ENCODE measurements around the gene PPP6R2.
A peak's percentile ranks its signal among the peaks of the same experiment; 100 is the strongest.

PPP6R2 gene, protein sequence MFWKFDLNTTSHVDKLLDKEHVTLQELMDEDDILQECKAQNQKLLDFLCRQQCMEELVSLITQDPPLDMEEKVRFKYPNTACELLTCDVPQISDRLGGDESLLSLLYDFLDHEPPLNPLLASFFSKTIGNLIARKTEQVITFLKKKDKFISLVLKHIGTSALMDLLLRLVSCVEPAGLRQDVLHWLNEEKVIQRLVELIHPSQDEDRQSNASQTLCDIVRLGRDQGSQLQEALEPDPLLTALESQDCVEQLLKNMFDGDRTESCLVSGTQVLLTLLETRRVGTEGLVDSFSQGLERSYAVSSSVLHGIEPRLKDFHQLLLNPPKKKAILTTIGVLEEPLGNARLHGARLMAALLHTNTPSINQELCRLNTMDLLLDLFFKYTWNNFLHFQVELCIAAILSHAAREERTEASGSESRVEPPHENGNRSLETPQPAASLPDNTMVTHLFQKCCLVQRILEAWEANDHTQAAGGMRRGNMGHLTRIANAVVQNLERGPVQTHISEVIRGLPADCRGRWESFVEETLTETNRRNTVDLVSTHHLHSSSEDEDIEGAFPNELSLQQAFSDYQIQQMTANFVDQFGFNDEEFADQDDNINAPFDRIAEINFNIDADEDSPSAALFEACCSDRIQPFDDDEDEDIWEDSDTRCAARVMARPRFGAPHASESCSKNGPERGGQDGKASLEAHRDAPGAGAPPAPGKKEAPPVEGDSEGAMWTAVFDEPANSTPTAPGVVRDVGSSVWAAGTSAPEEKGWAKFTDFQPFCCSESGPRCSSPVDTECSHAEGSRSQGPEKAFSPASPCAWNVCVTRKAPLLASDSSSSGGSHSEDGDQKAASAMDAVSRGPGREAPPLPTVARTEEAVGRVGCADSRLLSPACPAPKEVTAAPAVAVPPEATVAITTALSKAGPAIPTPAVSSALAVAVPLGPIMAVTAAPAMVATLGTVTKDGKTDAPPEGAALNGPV

GRCh38 chr22:50342651-50343540, at the start of gene PPP6R2:
Gene PPP6R2 (plus strand): TSS chr22:50343327. CDS start chr22:50393909, 50,582 bp downstream.
- TF ChIP-seq, protein P1, sequence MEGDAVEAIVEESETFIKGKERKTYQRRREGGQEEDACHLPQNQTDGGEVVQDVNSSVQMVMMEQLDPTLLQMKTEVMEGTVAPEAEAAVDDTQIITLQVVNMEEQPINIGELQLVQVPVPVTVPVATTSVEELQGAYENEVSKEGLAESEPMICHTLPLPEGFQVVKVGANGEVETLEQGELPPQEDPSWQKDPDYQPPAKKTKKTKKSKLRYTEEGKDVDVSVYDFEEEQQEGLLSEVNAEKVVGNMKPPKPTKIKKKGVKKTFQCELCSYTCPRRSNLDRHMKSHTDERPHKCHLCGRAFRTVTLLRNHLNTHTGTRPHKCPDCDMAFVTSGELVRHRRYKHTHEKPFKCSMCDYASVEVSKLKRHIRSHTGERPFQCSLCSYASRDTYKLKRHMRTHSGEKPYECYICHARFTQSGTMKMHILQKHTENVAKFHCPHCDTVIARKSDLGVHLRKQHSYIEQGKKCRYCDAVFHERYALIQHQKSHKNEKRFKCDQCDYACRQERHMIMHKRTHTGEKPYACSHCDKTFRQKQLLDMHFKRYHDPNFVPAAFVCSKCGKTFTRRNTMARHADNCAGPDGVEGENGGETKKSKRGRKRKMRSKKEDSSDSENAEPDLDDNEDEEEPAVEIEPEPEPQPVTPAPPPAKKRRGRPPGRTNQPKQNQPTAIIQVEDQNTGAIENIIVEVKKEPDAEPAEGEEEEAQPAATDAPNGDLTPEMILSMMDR (IDR thresholded peaks at IDR 0.05; ENCODE audit: control insufficient read depth, extremely low read depth, insufficient read depth), result no peak
- H3K4me3 ChIP-seq (ENCODE audit: low read depth, low read length), result peak within 1 kb of the TSS; percentile 71
- DNase-seq (ENCODE audit: low read depth), result peak; percentile 44

GRCh38 chr22:50293441-50294318, 49.4 kb upstream of the PPP6R2 start:
- peak overlapping the region; percentile 28 for H3K4me3 ChIP-seq (ENCODE audit: low read depth, low read length)
- TF ChIP-seq, protein P1 (IDR thresholded peaks at IDR 0.05; ENCODE audit: control insufficient read depth, extremely low read depth, insufficient read depth), result no peak
- peak; percentile 39 for DNase-seq (ENCODE audit: low read depth)

DNA sequence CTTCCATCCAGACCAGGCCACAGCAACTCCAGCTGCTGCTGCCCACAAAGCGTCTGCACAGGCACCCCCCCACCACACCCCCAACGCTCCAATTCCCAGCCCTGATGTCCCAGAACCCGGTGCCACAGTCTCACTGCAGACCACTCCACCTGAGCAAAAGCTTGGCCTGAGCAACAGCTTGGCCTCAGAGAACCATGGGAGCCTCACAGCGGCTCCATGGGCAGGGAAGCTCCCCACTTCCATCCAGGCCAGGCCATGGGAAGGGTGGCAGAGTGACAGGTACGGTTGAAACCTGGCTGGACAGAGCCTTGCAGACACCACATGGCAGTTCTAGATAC, 48.8 kb upstream of the PPP6R2 start:
- TF ChIP-seq, protein P1 (IDR thresholded peaks at IDR 0.05; ENCODE audit: control insufficient read depth, extremely low read depth, insufficient read depth), result no peak
- DNase-seq (ENCODE audit: low read depth), result no peak
- H3K4me3 ChIP-seq (ENCODE audit: low read depth, low read length), result peak overlapping the region; percentile 15

DNA sequence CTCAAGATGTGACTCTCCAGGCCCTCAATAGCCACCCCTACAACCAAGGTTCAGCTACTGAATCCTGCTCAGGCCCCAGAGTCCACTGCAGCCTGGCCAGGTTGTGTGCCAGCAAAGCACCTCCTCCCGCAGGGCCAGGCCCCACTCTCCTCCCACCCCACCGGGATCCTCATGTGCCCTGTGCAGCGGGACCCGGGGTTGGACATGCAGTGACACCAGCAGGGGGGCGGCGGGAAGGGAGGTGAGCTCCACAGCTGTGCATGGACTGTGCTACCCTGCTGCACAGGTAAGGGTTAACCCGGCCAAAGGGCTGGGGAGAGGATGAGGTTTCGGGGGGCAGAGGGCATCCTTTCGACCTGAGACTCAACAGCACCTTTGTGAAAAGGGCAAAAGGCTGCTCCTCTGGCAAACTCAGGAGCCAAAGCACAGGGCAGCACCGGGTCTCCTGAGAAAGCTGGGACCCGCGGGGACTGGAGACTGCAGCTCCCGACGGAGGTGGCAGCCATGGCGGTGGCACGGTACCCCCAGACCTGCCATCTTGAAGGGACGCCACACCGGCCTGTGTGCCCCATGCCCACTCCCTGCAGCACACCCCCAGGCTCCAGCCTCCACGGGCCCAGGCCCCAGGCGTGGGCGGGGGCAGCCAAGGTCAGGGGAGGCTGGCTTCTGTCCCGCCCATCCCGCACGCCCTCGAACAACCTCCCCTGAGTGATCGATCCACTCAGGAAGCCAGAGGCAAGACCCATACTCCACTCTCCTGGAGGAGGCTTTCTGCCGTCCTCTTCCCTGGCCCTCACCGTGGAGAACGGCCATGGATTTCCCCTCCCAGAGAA, 46.3 kb upstream of the PPP6R2 start:
- H3K4me3 ChIP-seq (ENCODE audit: low read depth, low read length), result no peak overlapping the region
- no peak for DNase-seq (ENCODE audit: low read depth)
- TF ChIP-seq, protein P1 (IDR thresholded peaks at IDR 0.05; ENCODE audit: control insufficient read depth, extremely low read depth, insufficient read depth), result no peak

DNA sequence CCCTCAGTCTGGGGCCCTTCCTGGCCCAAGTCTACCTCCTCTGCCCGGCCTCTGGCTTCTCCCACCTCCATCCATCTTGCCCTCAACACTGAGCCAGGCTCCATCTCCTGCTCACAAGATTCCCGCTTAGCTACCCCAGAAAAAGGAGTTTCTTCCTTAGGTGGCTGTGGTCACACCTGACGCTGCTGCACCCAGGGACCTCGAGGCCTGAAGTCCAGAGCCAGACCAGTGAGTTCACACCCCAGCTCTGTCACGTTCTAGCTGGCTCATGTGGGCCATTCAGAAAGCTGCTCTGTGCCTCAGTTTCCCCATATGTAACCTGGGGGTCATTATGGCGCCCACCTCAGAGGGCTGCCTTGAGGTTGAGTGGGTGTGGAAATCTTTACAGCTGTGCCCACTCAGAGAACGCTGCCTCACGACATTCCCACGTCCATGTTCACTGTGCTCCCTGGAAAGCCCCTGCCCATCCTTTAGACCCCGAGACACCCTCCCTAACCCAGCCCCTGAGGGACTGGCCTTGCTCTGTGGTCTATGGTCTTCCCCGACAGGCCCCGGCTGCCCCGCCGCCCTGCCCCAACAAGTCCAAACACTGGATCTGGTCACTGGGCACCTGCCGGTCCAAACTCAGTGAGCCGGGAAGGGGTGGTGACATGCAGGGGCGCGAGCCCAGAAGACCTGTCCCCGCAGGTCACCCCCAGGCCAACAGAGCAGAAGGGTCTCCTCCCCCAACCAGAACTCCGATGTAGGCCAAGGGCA, 45.4 kb upstream of the PPP6R2 start:
- no peak for DNase-seq (ENCODE audit: low read depth)
- H3K4me3 ChIP-seq (ENCODE audit: low read depth, low read length), result no peak overlapping the region
- TF ChIP-seq, protein P1 (IDR thresholded peaks at IDR 0.05; ENCODE audit: control insufficient read depth, extremely low read depth, insufficient read depth), result no peak

Data from LNCaP clone FGC (cell line).